Brain microvascular endothelial cell (primary cell): ENCODE measurements around the gene BMAL2.
A peak's percentile ranks its signal among the peaks of the same experiment; 100 is the strongest.

ENCODE experiments used
- DNase-seq: peaks from one replicate; pipeline ENCODE4 v3.0.0-alpha.2; 2020
- H3K27ac ChIP-seq: fragments of 250-450 bp; sonication (Bioruptor Pico); 2 replicates; pipeline ENCODE4 v1.5.1; 2020; ENCODE audit warnings: mild to moderate bottlenecking, moderate library complexity
- H3K27me3 ChIP-seq: fragments of 250-450 bp; sonication (Bioruptor Pico); replicated peaks from 2 replicates; pipeline ENCODE4 v1.5.1; 2020; ENCODE audit warnings: mild to moderate bottlenecking
- H3K36me3 ChIP-seq: fragments of 250-450 bp; sonication (Bioruptor Pico); replicated peaks from 2 replicates; pipeline ENCODE4 v1.5.1; 2020; ENCODE audit warnings: mild to moderate bottlenecking
- H3K4me3 ChIP-seq: 2 replicates; pipeline ENCODE4 v1.5.1; 2011; ENCODE audit warnings: low read depth, mild to moderate bottlenecking, control low read depth, low read length, moderate library complexity
- in situ Hi-C: cut with HindIII; loops from 2 replicates; pipeline ENCODE4 v1.10.0; 2017; ENCODE audit warnings: low sequenced_read_pairs, low pct_ligation_motif_present
- TF ChIP-seq, protein P1 (sequence below): IDR thresholded peaks from 2 replicates; pipeline ENCODE4 v1.5.1; 2011; ENCODE audit warnings: low read depth, mild to moderate bottlenecking, moderate library complexity, low read length, control low read depth, inconsistent platforms; ENCODE audit errors: missing control alignments

Gene BMAL2

GRCh38 chr12:27338473-27338872, 5.8 kb downstream of the BMAL2 start:
- Histone ChIP-seq H3K36me3 (no peaks in the 10 kb centered on the region), H3K27ac (no peak overlapping the region), H3K27me3 (no peaks in the 10 kb centered on the region), H3K4me3 (no peak overlapping the region)
- in situ Hi-C loops, result no loop called here
- DNase-seq, result no peak
- TF ChIP-seq, protein P1, sequence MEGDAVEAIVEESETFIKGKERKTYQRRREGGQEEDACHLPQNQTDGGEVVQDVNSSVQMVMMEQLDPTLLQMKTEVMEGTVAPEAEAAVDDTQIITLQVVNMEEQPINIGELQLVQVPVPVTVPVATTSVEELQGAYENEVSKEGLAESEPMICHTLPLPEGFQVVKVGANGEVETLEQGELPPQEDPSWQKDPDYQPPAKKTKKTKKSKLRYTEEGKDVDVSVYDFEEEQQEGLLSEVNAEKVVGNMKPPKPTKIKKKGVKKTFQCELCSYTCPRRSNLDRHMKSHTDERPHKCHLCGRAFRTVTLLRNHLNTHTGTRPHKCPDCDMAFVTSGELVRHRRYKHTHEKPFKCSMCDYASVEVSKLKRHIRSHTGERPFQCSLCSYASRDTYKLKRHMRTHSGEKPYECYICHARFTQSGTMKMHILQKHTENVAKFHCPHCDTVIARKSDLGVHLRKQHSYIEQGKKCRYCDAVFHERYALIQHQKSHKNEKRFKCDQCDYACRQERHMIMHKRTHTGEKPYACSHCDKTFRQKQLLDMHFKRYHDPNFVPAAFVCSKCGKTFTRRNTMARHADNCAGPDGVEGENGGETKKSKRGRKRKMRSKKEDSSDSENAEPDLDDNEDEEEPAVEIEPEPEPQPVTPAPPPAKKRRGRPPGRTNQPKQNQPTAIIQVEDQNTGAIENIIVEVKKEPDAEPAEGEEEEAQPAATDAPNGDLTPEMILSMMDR, result no peak

DNA sequence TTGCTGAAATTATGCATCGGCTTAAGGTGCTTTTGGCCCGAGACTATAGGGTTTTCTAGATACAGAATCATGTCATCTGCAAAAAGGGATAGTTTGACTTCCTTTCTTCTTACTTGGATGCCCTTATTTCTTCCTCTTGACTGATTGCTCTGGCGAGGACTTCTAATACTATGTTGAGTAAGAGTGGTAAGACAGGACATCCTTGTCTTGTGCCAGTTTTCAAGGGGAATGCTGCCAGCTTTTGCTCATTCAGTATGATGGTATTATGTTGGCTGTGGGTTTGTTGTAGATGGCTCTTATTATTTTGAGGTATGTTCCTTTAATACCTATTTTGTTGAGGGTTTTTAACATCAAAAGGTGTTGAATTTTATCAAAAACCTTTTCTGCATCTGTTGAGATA, 8.3 kb downstream of the BMAL2 start:
- in situ Hi-C loops, result no loop called here
- Histone ChIP-seq H3K4me3 (no peak overlapping the region), H3K27ac (no peak overlapping the region), H3K36me3 (no peaks in the 10 kb centered on the region), H3K27me3 (no peaks in the 10 kb centered on the region)
- DNase-seq, result no peak
- TF ChIP-seq, protein P1, result no peak

DNA sequence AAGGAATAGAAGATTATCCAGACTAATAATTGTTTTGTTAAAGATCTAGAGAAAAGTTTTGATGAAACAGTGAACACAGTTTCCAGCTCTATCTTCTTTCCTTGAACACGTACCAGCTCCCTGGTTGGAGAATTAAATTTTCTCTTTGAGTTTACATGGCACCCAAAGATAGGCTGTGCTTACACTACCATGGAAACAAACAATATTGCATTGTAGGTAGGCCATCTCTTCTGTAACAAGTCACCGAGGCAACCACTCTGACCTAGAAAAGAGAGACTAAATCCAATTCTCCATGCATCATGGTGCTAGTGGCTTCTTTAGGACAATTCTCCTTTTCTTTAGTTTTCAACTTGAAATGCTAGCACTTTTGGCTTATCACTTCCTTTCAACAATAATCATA, 9.9 kb downstream of the BMAL2 start:
- TF ChIP-seq, protein P1, result no peak
- Histone ChIP-seq H3K27me3 (no peaks in the 10 kb centered on the region), H3K27ac (peak overlapping the region; percentile 85), H3K4me3 (no peak overlapping the region), H3K36me3 (no peaks in the 10 kb centered on the region)
- DNase-seq, result no peak
- in situ Hi-C loops, result no loop called here

DNA sequence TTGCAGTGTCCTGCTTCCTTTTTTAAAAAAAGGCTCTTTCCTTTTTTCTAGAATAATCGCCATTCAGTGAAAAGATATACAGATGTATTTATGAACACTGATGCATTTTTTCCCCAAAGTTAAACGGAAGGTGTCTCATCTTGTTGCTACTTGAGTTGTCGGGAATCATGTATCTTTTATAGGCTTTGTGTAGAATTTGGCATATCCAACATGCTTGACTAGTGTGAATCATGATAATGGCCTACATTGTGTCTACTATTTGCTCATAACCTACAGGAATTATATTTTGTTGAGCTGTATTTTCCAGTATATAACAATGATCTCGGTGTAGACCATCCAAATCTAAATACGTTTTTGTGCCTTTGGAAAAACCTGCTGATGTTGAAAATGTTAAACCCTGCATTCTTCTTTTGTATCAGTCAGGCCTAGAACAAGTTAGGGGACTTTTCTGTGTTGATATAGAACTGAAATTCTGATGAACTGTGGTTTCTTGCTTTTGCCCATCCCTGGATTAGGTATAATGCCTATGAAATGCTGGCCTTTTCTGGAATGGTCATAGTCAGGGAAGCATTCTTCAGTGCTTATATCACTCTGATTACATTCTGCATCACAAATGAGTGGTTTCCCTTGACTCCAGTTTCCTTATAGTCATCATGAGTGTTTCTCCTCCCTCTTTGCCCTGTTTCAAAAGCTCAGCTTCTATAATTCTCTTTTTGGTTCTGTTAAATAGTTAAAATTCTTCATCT, 10.8 kb downstream of the BMAL2 start:
- Histone ChIP-seq H3K27ac (peak overlapping the region; percentile 85), H3K4me3 (no peak overlapping the region), H3K36me3 (no peaks in the 10 kb centered on the region), H3K27me3 (no peaks in the 10 kb centered on the region)
- in situ Hi-C loops, result no loop called here
- TF ChIP-seq, protein P1, result no peak
- peak; percentile 88 for DNase-seq

DNA sequence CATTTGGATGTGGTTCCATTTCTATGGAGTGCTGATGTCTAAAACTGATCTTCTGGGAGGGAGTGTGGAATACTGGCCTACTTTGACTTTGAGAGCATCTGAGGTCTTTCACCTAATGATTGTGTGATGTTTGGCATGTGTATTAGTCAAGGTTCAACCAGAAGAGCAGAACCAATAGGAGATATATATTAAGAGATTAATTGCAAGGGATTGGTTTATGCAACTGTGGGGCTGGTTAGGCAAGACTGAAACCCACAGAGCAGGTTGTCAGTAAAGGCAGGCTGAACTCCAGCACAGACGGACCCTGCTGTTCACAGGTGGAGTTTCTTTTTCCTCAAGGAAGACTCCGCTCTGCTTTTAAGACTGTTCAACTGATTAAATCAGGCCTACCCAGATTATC, 11.6 kb downstream of the BMAL2 start:
- in situ Hi-C loops, result no loop called here
- Histone ChIP-seq H3K27ac (peak overlapping the region; percentile 85), H3K36me3 (no peaks in the 10 kb centered on the region), H3K27me3 (no peaks in the 10 kb centered on the region), H3K4me3 (no peak overlapping the region)
- TF ChIP-seq, protein P1, result no peak
- no peak for DNase-seq

GRCh38 chr12:27344760-27345159, 12.1 kb downstream of the BMAL2 start:
- Histone ChIP-seq H3K27me3 (no peaks in the 10 kb centered on the region), H3K4me3 (no peak overlapping the region), H3K27ac (no peak overlapping the region), H3K36me3 (no peaks in the 10 kb centered on the region)
- TF ChIP-seq, protein P1, result no peak
- in situ Hi-C loops, result no loop called here
- DNase-seq, result no peak
